Neuronal stem cell (in vitro differentiated cells): ENCODE measurements around the gene NCOA3.

Experiments used
- DNase-seq: peaks from one replicate; pipeline ENCODE4 v3.0.0-alpha.2; 2013; ENCODE audit warnings: low spot score
- H2AFZ ChIP-seq: one replicate; pipeline ENCODE4 v1.6.1; 2013; ENCODE audit warnings: mild to moderate bottlenecking, low read length, inconsistent platforms
- H2AK5ac ChIP-seq: 2 replicates; pipeline ENCODE4 v1.6.1; 2013; ENCODE audit warnings: low read depth, mild to moderate bottlenecking, inconsistent platforms, low read length, moderate library complexity, mixed read lengths
- H2BK120ac ChIP-seq: 2 replicates; pipeline ENCODE4 v1.6.1; 2013; ENCODE audit warnings: low read depth, mild to moderate bottlenecking, inconsistent platforms, low read length, moderate library complexity, mixed read lengths
- H2BK12ac ChIP-seq: one replicate; pipeline ENCODE4 v1.6.1; 2013; ENCODE audit warnings: low read length, inconsistent platforms
- H2BK15ac ChIP-seq: 2 replicates; pipeline ENCODE4 v1.6.1; 2013; ENCODE audit warnings: mild to moderate bottlenecking, low read length, inconsistent platforms, mixed read lengths
- H2BK5ac ChIP-seq: one replicate; pipeline ENCODE4 v1.6.1; 2013; ENCODE audit warnings: inconsistent platforms, mild to moderate bottlenecking, low read length, moderate library complexity
- H3K14ac ChIP-seq: one replicate; pipeline ENCODE4 v1.6.1; 2013; ENCODE audit warnings: low read length, inconsistent platforms
- H3K18ac ChIP-seq: 2 replicates; pipeline ENCODE4 v1.6.1; 2013; ENCODE audit warnings: low read length, inconsistent platforms
- H3K23ac ChIP-seq: 2 replicates; pipeline ENCODE4 v1.6.1; 2013; ENCODE audit warnings: low read depth, mild to moderate bottlenecking, mixed read lengths, low read length, inconsistent platforms; ENCODE audit not compliant: poor library complexity
- H3K27ac ChIP-seq: replicated peaks from 3 replicates; pipeline ENCODE4 v1.5.1; 2013; ENCODE audit warnings: low read length, inconsistent platforms
- H3K27me3 ChIP-seq, 3 experiments: 2 replicates each; pipeline ENCODE4 v1.6.1; 2013; ENCODE audit warnings: low read length in 3 of 3, mild to moderate bottlenecking in 2 of 3, inconsistent platforms in 1 of 3, low read depth in 1 of 3, mixed read lengths in 1 of 3, moderate library complexity in 1 of 3; ENCODE audit not compliant: control insufficient read depth in 3 of 3, insufficient read depth in 3 of 3
- H3K36me3 ChIP-seq, 2 donors: replicated peaks in 1 of 2; 2 replicates each; pipeline ENCODE4 v1.6.1; 2013; ENCODE audit warnings: low read length in 2 of 2; ENCODE audit not compliant: control insufficient read depth in 2 of 2, insufficient read depth in 2 of 2
- H3K4ac ChIP-seq: 2 replicates; pipeline ENCODE4 v1.6.1; 2013; ENCODE audit warnings: inconsistent platforms, mild to moderate bottlenecking, low read length, moderate library complexity
- H3K4me1 ChIP-seq, 2 donors: 1 replicate in 1 of 2; 2 replicates in 1 of 2; pipeline ENCODE4 v1.6.1; 2013; ENCODE audit warnings: low read length in 2 of 2, low read depth in 1 of 2; ENCODE audit not compliant: control insufficient read depth in 2 of 2, insufficient read depth in 1 of 2
- H3K4me2 ChIP-seq: one replicate; pipeline ENCODE4 v1.6.1; 2013; ENCODE audit warnings: mild to moderate bottlenecking, low read length, inconsistent platforms; ENCODE audit not compliant: insufficient read depth, poor library complexity, severe bottlenecking
- H3K4me3 ChIP-seq, 2 donors: 2 replicates each; pipeline ENCODE4 v1.5.1; 2013; ENCODE audit warnings: low read length in 2 of 2, mild to moderate bottlenecking in 2 of 2, inconsistent platforms in 1 of 2, moderate library complexity in 1 of 2
- H3K79me1 ChIP-seq: one replicate; pipeline ENCODE4 v1.6.1; 2013; ENCODE audit warnings: low read depth, mild to moderate bottlenecking, inconsistent platforms, low read length, moderate library complexity
- H3K9ac ChIP-seq: one replicate; pipeline ENCODE4 v1.6.1; 2013; ENCODE audit warnings: mild to moderate bottlenecking, low read depth, low read length, inconsistent platforms; ENCODE audit not compliant: poor library complexity
- H3K9me3 ChIP-seq, 2 donors: replicated peaks in 1 of 2; 2 replicates each; pipeline versions ENCODE3 to v1.6.1; 2013; ENCODE audit warnings: low read length in 2 of 2, mild to moderate bottlenecking in 2 of 2, inconsistent platforms in 1 of 2, low read depth in 1 of 2, mixed read lengths in 1 of 2, moderate library complexity in 1 of 2; ENCODE audit not compliant: control insufficient read depth in 2 of 2, insufficient read depth in 1 of 2
- H4K8ac ChIP-seq: one replicate; pipeline ENCODE4 v1.6.1; 2013; ENCODE audit warnings: low read depth, mild to moderate bottlenecking, inconsistent platforms, low read length, moderate library complexity
- H4K91ac ChIP-seq: one replicate; pipeline ENCODE4 v1.6.1; 2013; ENCODE audit warnings: low read length, low read depth, mild to moderate bottlenecking, inconsistent platforms; ENCODE audit not compliant: poor library complexity
- WGBS, 2 donors: extraction: QIAGEN DNeasy Blood & Tissue Kit; methylation state at CpG; one replicate each; pipeline ENCODE4 v1.1.7; 2013; ENCODE audit warnings: missing lambda C conversion rate in 2 of 2, mixed read lengths in 1 of 2; ENCODE audit not compliant: insufficient read length in 2 of 2, insufficient replicate concordance in 1 of 2; ENCODE audit errors: extremely low coverage in 2 of 2; 5-methylcytosine and 5-hydroxymethylcytosine counted together

Gene NCOA3

DNA sequence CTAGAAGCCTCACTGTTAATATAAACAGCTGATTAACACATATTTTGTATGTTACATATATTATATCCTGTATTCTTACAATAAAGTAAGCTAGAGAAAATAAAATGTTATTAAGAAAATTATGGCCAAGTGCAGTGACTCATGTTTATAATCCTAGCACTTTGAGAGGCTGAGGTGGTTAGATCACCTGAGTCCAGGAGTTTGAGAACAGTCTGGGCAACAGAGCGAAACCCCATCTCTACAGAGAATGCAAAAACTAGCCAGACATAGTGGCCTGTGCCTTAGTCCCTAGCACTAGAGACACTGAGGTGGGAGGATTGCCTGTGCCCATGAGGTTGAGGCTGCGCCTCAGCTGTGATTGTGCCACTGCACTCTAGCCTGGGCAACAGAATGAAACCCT lies 81.9 kb downstream of the NCOA3 start:
- no CpG with 5 or more reads among the region's 2 CpGs for WGBS, 2 donors
- H3K9me3 ChIP-seq = no peaks in the 10 kb centered on the region
- no peak overlapping the region for H3K4ac ChIP-seq
- peaks cover 0 to 33% of the 10 kb centered on the region in 2 donors for H3K36me3 ChIP-seq
- H2BK15ac ChIP-seq = no peak overlapping the region
- H2BK5ac ChIP-seq = no peak overlapping the region
- H3K4me1 ChIP-seq = peaks cover 4 to 6% of the 10 kb centered on the region in 2 donors
- no peak overlapping the region for H3K9ac ChIP-seq
- no peak overlapping the region for H3K14ac ChIP-seq
- no peak overlapping the region for H2AK5ac ChIP-seq
- H3K18ac ChIP-seq = no peak overlapping the region
- no peak overlapping the region for H4K91ac ChIP-seq
- H2BK120ac ChIP-seq = no peak overlapping the region
- H2BK12ac ChIP-seq = no peak overlapping the region
- H3K23ac ChIP-seq = no peak overlapping the region
- no peaks in the 10 kb centered on the region for H3K79me1 ChIP-seq
- no peak overlapping the region for H3K27ac ChIP-seq
- no peak overlapping the region for H3K4me2 ChIP-seq
- no peak overlapping the region for H2AFZ ChIP-seq
- no peak overlapping the region for H3K4me3 ChIP-seq
- DNase-seq = no peak
- no peaks in the 10 kb centered on the region for H3K27me3 ChIP-seq
- H4K8ac ChIP-seq = no peak overlapping the region

GRCh38 chr20:47585087-47585747 lies 83.5 kb downstream of the NCOA3 start:
- H2BK120ac ChIP-seq = no peak overlapping the region
- no peak overlapping the region for H3K9ac ChIP-seq
- no peak overlapping the region for H2BK15ac ChIP-seq
- H3K4me3 ChIP-seq = no peak overlapping the region
- no peak for DNase-seq
- H3K18ac ChIP-seq = no peak overlapping the region
- H4K91ac ChIP-seq = no peak overlapping the region
- H2AFZ ChIP-seq = no peak overlapping the region
- H2BK12ac ChIP-seq = no peak overlapping the region
- peaks cover 0 to 41% of the 10 kb centered on the region in 2 donors for H3K36me3 ChIP-seq
- no peaks in the 10 kb centered on the region for H3K27me3 ChIP-seq
- H2AK5ac ChIP-seq = no peak overlapping the region
- no peak overlapping the region for H3K4ac ChIP-seq
- WGBS, 2 donors = no CpG with 5 or more reads among the region's 10 CpGs
- no peak overlapping the region for H3K4me2 ChIP-seq
- H4K8ac ChIP-seq = no peak overlapping the region
- no peak overlapping the region for H2BK5ac ChIP-seq
- no peak overlapping the region for H3K23ac ChIP-seq
- H3K4me1 ChIP-seq = peaks cover 2 to 6% of the 10 kb centered on the region in 2 donors
- no peak overlapping the region for H3K14ac ChIP-seq
- H3K9me3 ChIP-seq = no peaks in the 10 kb centered on the region
- no peak overlapping the region for H3K27ac ChIP-seq
- H3K79me1 ChIP-seq = no peaks in the 10 kb centered on the region

- no CpG with 5 or more reads among the region's 6 CpGs for WGBS, 2 donors
- no peak overlapping the region for H3K9ac ChIP-seq
- H3K4me3 ChIP-seq = no peak overlapping the region
- no peak overlapping the region for H2BK12ac ChIP-seq
- H3K27ac ChIP-seq = no peak overlapping the region
- H3K36me3 ChIP-seq = peaks cover 2 to 44% of the 10 kb centered on the region in 2 donors
- H3K4me2 ChIP-seq = no peak overlapping the region
- H4K91ac ChIP-seq = no peak overlapping the region
- peaks cover 2 to 6% of the 10 kb centered on the region in 2 donors for H3K4me1 ChIP-seq
- H4K8ac ChIP-seq = no peak overlapping the region
- H3K23ac ChIP-seq = no peak overlapping the region
- DNase-seq = no peak
- H3K14ac ChIP-seq = no peak overlapping the region
- H3K4ac ChIP-seq = no peak overlapping the region
- H3K9me3 ChIP-seq = no peaks in the 10 kb centered on the region
- no peak overlapping the region for H2BK5ac ChIP-seq
- H3K18ac ChIP-seq = no peak overlapping the region
- H3K79me1 ChIP-seq = peaks cover 3% of the 10 kb centered on the region
- H3K27me3 ChIP-seq = no peaks in the 10 kb centered on the region
- H2AFZ ChIP-seq = no peak overlapping the region
- H2AK5ac ChIP-seq = no peak overlapping the region
- H2BK120ac ChIP-seq = no peak overlapping the region
- no peak overlapping the region for H2BK15ac ChIP-seq
Measured at GRCh38 chr20:47586649-47587294, 85.1 kb downstream of the NCOA3 start.

DNA sequence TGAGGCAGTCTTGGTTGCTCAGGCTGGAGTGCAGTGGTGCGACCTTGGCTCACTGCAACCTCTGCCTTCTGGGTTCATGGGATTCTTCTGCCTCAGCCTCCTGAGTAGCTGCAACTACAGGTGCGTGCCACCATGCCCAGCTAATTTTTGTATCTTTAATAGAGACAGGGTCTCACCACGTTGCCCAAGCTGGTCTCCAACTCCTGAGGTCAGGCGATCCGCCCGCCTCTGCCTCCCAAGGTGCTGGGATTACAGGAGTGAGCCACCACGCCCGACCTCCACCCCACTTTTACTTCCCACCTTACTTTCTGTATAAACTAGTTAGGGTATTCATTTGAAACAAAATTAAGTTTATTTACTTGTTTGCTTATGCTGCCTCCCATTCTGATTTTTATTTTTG lies 86.5 kb downstream of the NCOA3 start:
- no peak overlapping the region for H2BK12ac ChIP-seq
- H3K9ac ChIP-seq = no peak overlapping the region
- no peak overlapping the region for H4K8ac ChIP-seq
- H3K27ac ChIP-seq = no peak overlapping the region
- no CpG with 5 or more reads among the region's 8 CpGs for WGBS, 2 donors
- no peak overlapping the region for H3K4ac ChIP-seq
- H4K91ac ChIP-seq = no peak overlapping the region
- H2BK5ac ChIP-seq = no peak overlapping the region
- no peak for DNase-seq
- no peak overlapping the region for H3K14ac ChIP-seq
- no peak overlapping the region for H2AFZ ChIP-seq
- no peak overlapping the region for H3K4me3 ChIP-seq
- no peak overlapping the region for H2AK5ac ChIP-seq
- no peak overlapping the region for H3K18ac ChIP-seq
- no peak overlapping the region for H3K23ac ChIP-seq
- H3K36me3 ChIP-seq = peaks cover 2 to 42% of the 10 kb centered on the region in 2 donors
- H3K4me2 ChIP-seq = no peak overlapping the region
- no peak overlapping the region for H2BK15ac ChIP-seq
- no peak overlapping the region for H2BK120ac ChIP-seq
- peaks cover 3% of the 10 kb centered on the region for H3K79me1 ChIP-seq
- H3K4me1 ChIP-seq = peaks cover 2 to 6% of the 10 kb centered on the region in 2 donors
- H3K9me3 ChIP-seq = no peaks in the 10 kb centered on the region
- H3K27me3 ChIP-seq = no peaks in the 10 kb centered on the region
